ENCODE results near the gene DDI1.

DNA sequence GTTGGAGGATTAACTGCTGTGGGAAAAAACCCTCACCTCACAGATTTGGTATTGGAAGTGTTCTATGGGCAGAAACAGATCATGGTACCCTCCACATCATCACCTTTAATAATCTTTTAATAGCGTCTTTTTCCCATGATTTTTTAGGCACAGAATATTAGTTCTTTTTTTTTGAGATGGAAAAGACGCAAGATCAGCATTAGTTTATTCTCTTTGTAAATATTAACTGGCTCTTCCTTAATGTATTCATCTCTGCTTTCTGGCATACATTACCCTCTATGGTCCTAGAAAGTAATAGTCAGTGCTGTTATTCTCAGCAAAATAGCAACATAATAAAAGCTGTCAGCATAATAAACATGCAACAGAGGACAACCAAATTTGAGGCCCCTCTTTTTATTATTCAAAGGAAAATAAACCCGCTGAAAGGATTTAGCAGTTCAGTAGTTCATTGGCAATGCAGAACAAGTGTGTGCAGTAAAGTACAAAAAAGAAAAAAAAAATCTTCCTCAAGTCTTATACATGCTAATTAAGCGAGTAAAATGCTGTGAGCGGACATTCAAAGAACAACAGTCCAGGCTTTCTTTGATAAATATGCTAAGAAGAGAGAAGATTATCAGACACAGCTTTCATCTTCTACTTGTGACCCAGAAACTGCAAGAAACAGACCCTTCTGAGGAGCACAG lies 37.5 kb upstream of the DDI1 start:
- no peak for TF ChIP-seq POLR2A (IDR thresholded peaks at IDR 0.05)
- no peak for TF ChIP-seq CTCF (IDR thresholded peaks at IDR 0.05)

All from heart left ventricle (tissue), 13 donors.